Measurements from ENCODE around the gene DENND11.
A peak's percentile ranks its signal among the peaks of the same experiment; 100 is the strongest.
"Not testable (repeated sequence)": the region's sequence is repeated elsewhere in the genome, so short reads cannot be mapped to it uniquely, and the experiment has no call there.

Gene DENND11

GRCh38 chr7:141701489-141702046, 398 bp downstream of the DENND11 start:
- Mint-ChIP-seq H3K27me3 (peaks cover 14% of the 10 kb centered on the region), H3K4me1 (ENCODE audit: low read depth) (peaks cover 50% of the 10 kb centered on the region), H3K27ac (peak overlapping the region; percentile 61), H3K4me3 (peak overlapping the region; percentile 77), H3K36me3 (ENCODE audit: low read depth) (peaks cover 17% of the 10 kb centered on the region), H3K9me3 (no peaks in the 10 kb centered on the region)
- intact Hi-C loops (cut with micrococcal nuclease), result loop anchor here (5.0 kb wide), 1 partner anchor 36 kb away; the partner anchor contains the start of gene SSBP1

- intact Hi-C loops (cut with micrococcal nuclease), result loop anchor here (5.0 kb wide), 1 partner anchor 36 kb away; the partner anchor contains the start of gene SSBP1
- peak overlapping the region; percentile 77 for H3K4me3 Mint-ChIP-seq
- H3K4me1 Mint-ChIP-seq (ENCODE audit: low read depth), result peaks cover 57% of the 10 kb centered on the region
- H3K27ac Mint-ChIP-seq, result peak overlapping the region; percentile 61
- peaks cover 14% of the 10 kb centered on the region for H3K27me3 Mint-ChIP-seq
- H3K9me3 Mint-ChIP-seq, result no peaks in the 10 kb centered on the region
- peaks cover 17% of the 10 kb centered on the region for H3K36me3 Mint-ChIP-seq (ENCODE audit: low read depth)
Measured at GRCh38 chr7:141700848-141701371, 1.1 kb downstream of the DENND11 start.

- peaks cover 14% of the 10 kb centered on the region for H3K27me3 Mint-ChIP-seq
- peaks cover 22% of the 10 kb centered on the region for H3K36me3 Mint-ChIP-seq (ENCODE audit: low read depth)
- H3K9me3 Mint-ChIP-seq, result no peaks in the 10 kb centered on the region
- intact Hi-C loops (cut with micrococcal nuclease), result loop anchor here (5.0 kb wide), 1 partner anchor 37 kb away; the partner anchor contains the start of gene SSBP1
- peak overlapping the region; percentile 61 for H3K27ac Mint-ChIP-seq
- H3K4me3 Mint-ChIP-seq, result peak overlapping the region; percentile 77
- peaks cover 62% of the 10 kb centered on the region for H3K4me1 Mint-ChIP-seq (ENCODE audit: low read depth)
Measured at GRCh38 chr7:141700296-141700847, 1.6 kb downstream of the DENND11 start.

- intact Hi-C loops (cut with micrococcal nuclease), result loop anchor here (5.0 kb wide), 1 partner anchor 37 kb away; the partner anchor contains the start of gene SSBP1
- peaks cover 67% of the 10 kb centered on the region for H3K4me1 Mint-ChIP-seq (ENCODE audit: low read depth)
- peaks cover 14% of the 10 kb centered on the region for H3K27me3 Mint-ChIP-seq
- H3K36me3 Mint-ChIP-seq (ENCODE audit: low read depth), result peaks cover 27% of the 10 kb centered on the region
- H3K9me3 Mint-ChIP-seq, result no peaks in the 10 kb centered on the region
- no peak overlapping the region for H3K27ac Mint-ChIP-seq
- peak overlapping the region; percentile 77 for H3K4me3 Mint-ChIP-seq
Measured at GRCh38 chr7:141699860-141700259, 2.1 kb downstream of the DENND11 start.

GRCh38 chr7:141698247-141699015, 3.5 kb downstream of the DENND11 start:
- Mint-ChIP-seq H3K4me1 (ENCODE audit: low read depth) (peaks cover 72% of the 10 kb centered on the region), H3K9me3 (no peaks in the 10 kb centered on the region), H3K4me3 (no peak overlapping the region), H3K27ac (no peak overlapping the region), H3K27me3 (peaks cover 10% of the 10 kb centered on the region), H3K36me3 (ENCODE audit: low read depth) (peaks cover 36% of the 10 kb centered on the region)
- intact Hi-C loops (cut with micrococcal nuclease), result no loop called here

GRCh38 chr7:141697211-141697871, 4.6 kb downstream of the DENND11 start:
- H3K4me1 Mint-ChIP-seq (ENCODE audit: low read depth), result peaks cover 67% of the 10 kb centered on the region
- peaks cover 6% of the 10 kb centered on the region for H3K27me3 Mint-ChIP-seq
- H3K4me3 Mint-ChIP-seq, result no peak overlapping the region
- no peaks in the 10 kb centered on the region for H3K9me3 Mint-ChIP-seq
- no peak overlapping the region for H3K27ac Mint-ChIP-seq
- intact Hi-C loops (cut with micrococcal nuclease), result loop anchor here (2.0 kb wide), 1 partner anchor 33 kb away; no protein-coding TSS in a partner anchor
- H3K36me3 Mint-ChIP-seq (ENCODE audit: low read depth), result peaks cover 37% of the 10 kb centered on the region

GRCh38 chr7:141696348-141696747, 5.6 kb downstream of the DENND11 start:
- intact Hi-C loops (cut with micrococcal nuclease), result loop anchor here (2.0 kb wide), 1 partner anchor 32 kb away; no protein-coding TSS in a partner anchor
- Mint-ChIP-seq H3K4me1 (ENCODE audit: low read depth) (peaks cover 66% of the 10 kb centered on the region), H3K27me3 (peaks cover 6% of the 10 kb centered on the region), H3K27ac (no peak overlapping the region), H3K4me3 (no peak overlapping the region), H3K36me3 (ENCODE audit: low read depth) (peaks cover 37% of the 10 kb centered on the region), H3K9me3 (no peaks in the 10 kb centered on the region)

- H3K4me3 Mint-ChIP-seq, result no peak overlapping the region
- intact Hi-C loops (cut with micrococcal nuclease), result loop anchor here (2.0 kb wide), 1 partner anchor 31 kb away; no protein-coding TSS in a partner anchor
- peaks cover 3% of the 10 kb centered on the region for H3K27me3 Mint-ChIP-seq
- H3K9me3 Mint-ChIP-seq, result no peaks in the 10 kb centered on the region
- H3K4me1 Mint-ChIP-seq (ENCODE audit: low read depth), result peaks cover 63% of the 10 kb centered on the region
- H3K27ac Mint-ChIP-seq, result no peak overlapping the region
- H3K36me3 Mint-ChIP-seq (ENCODE audit: low read depth), result peaks cover 33% of the 10 kb centered on the region
Measured at GRCh38 chr7:141695803-141696289, 6.1 kb downstream of the DENND11 start.

GRCh38 chr7:141693082-141693481, 8.9 kb downstream of the DENND11 start:
- H3K4me3 Mint-ChIP-seq, result no peak overlapping the region

GRCh38 chr7:141691961-141692360, 10.0 kb downstream of the DENND11 start:
- Mint-ChIP-seq H3K36me3 (ENCODE audit: low read depth) (peaks cover 40% of the 10 kb centered on the region), H3K4me1 (ENCODE audit: low read depth) (peaks cover 37% of the 10 kb centered on the region), H3K27ac (no peak overlapping the region), H3K4me3 (no peak overlapping the region), H3K9me3 (no peaks in the 10 kb centered on the region), H3K27me3 (no peaks in the 10 kb centered on the region)
- intact Hi-C loops (cut with micrococcal nuclease), result no loop called here

More at GRCh38 chr7:141693082-141693481, 8.9 kb downstream of the DENND11 start:
- intact Hi-C loops (cut with micrococcal nuclease), result no loop called here
- H3K27ac Mint-ChIP-seq, result no peak overlapping the region
- no peaks in the 10 kb centered on the region for H3K9me3 Mint-ChIP-seq
- H3K27me3 Mint-ChIP-seq, result no peaks in the 10 kb centered on the region
- peaks cover 46% of the 10 kb centered on the region for H3K4me1 Mint-ChIP-seq (ENCODE audit: low read depth)
- H3K36me3 Mint-ChIP-seq (ENCODE audit: low read depth), result peaks cover 42% of the 10 kb centered on the region

GRCh38 chr7:141691540-141691939, 10.4 kb downstream of the DENND11 start:
- Mint-ChIP-seq H3K4me3 (no peak overlapping the region), H3K27me3 (no peaks in the 10 kb centered on the region), H3K36me3 (ENCODE audit: low read depth) (peaks cover 44% of the 10 kb centered on the region), H3K4me1 (ENCODE audit: low read depth) (peaks cover 33% of the 10 kb centered on the region), H3K9me3 (no peaks in the 10 kb centered on the region), H3K27ac (no peak overlapping the region)
- intact Hi-C loops (cut with micrococcal nuclease), result no loop called here

- H3K4me3 Mint-ChIP-seq; intact Hi-C loops (cut with micrococcal nuclease); H3K9me3 Mint-ChIP-seq; H3K27me3 Mint-ChIP-seq; H3K27ac Mint-ChIP-seq: not testable (repeated sequence)
- Mint-ChIP-seq H3K36me3 (ENCODE audit: low read depth) (peaks cover 48% of the 10 kb centered on the region), H3K4me1 (ENCODE audit: low read depth) (peaks cover 11% of the 10 kb centered on the region)
Measured at GRCh38 chr7:141689072-141689825, 12.7 kb downstream of the DENND11 start.

- no peak overlapping the region for H3K27ac Mint-ChIP-seq
- peaks cover 16% of the 10 kb centered on the region for H3K4me1 Mint-ChIP-seq (ENCODE audit: low read depth)
- no peak overlapping the region for H3K4me3 Mint-ChIP-seq
- peaks cover 53% of the 10 kb centered on the region for H3K36me3 Mint-ChIP-seq (ENCODE audit: low read depth)
- no peaks in the 10 kb centered on the region for H3K27me3 Mint-ChIP-seq
- no peaks in the 10 kb centered on the region for H3K9me3 Mint-ChIP-seq
- intact Hi-C loops (cut with micrococcal nuclease), result no loop called here
Measured at GRCh38 chr7:141688043-141688442, 13.9 kb downstream of the DENND11 start.
